ENCODE measurements around the gene ARHGAP24. TPM values are rescaled to one million over a fixed set of nuclear protein-coding genes. Genes with fewer than 3 reads are reported as not detected.

The ARHGAP24 gene
- total RNA-seq, 1 experiment from 2014 or later, result 1.3 TPM

DNA sequence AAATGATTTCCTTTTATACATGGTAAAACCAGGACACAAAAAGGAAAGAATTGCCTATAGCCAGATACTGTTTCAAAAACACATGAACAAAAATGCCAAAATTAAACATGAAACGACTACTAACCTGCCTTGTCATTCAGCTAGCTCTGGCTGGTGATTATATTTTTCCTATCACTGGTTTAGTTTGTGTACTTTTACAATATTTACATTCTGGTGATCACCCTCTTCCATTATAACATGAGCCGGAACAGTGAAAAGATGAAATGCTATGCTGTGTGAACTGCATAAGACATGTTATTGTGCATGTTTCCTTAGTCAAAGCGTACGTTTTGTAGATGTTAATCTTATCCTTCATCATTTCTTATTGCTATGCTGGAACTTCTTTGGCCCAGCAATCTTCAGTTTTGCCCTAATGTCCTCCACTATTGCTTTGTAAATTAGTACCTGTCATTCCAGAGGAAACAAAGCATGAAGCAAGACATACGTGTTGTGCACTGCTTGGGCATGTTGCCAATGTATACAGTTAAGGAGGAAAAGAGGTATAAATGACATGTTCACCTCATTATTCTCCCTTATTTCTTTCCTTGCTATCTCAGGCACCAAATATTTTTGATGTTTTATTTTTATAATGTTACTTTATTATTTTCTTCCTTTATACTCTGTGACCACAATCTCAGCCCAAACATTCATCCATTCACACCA, 386.3 kb downstream of the ARHGAP24 start:
- no peak overlapping the region for H2AFZ ChIP-seq (ENCODE audit: low read depth, low read length, poor library complexity, severe bottlenecking)
- no peak overlapping the region for H3K9ac ChIP-seq (ENCODE audit: low read length)
- ChIA-PET POLR2A (no interaction called here), RAD21 (ENCODE audit: low non-redundant PET in 1 of 2, low total read pairs in 2 of 2, uncharacterized antibody in 2 of 2, unreplicated experiment in 2 of 2) (no interaction called here), CTCF (no interaction called here)
- H3K4me2 ChIP-seq (ENCODE audit: low read length), result no peak overlapping the region
- TF ChIP-seq EZH2phosphoT487 (IDR thresholded peaks at IDR 0.05; ENCODE audit: borderline replicate concordance) (no peak), CBX3 (IDR thresholded peaks at IDR 0.05; ENCODE audit: low read depth) (no peak), SRF (IDR thresholded peaks at IDR 0.05; ENCODE audit: low read depth) (no peak), EGR1 (IDR thresholded peaks at IDR 0.05; ENCODE audit: low read depth) (no peak), ZNF274 (IDR thresholded peaks at IDR 0.05; ENCODE audit: low read depth, low read length) (no peak), POLR2AphosphoS5 (IDR thresholded peaks at IDR 0.05; ENCODE audit: low read depth, low read length) (no peak), POLR2A (IDR thresholded peaks at IDR 0.05; ENCODE audit: borderline replicate concordance, extremely low read depth, insufficient read depth, insufficient read length) (no peak)
- TF ChIP-seq, protein P1, sequence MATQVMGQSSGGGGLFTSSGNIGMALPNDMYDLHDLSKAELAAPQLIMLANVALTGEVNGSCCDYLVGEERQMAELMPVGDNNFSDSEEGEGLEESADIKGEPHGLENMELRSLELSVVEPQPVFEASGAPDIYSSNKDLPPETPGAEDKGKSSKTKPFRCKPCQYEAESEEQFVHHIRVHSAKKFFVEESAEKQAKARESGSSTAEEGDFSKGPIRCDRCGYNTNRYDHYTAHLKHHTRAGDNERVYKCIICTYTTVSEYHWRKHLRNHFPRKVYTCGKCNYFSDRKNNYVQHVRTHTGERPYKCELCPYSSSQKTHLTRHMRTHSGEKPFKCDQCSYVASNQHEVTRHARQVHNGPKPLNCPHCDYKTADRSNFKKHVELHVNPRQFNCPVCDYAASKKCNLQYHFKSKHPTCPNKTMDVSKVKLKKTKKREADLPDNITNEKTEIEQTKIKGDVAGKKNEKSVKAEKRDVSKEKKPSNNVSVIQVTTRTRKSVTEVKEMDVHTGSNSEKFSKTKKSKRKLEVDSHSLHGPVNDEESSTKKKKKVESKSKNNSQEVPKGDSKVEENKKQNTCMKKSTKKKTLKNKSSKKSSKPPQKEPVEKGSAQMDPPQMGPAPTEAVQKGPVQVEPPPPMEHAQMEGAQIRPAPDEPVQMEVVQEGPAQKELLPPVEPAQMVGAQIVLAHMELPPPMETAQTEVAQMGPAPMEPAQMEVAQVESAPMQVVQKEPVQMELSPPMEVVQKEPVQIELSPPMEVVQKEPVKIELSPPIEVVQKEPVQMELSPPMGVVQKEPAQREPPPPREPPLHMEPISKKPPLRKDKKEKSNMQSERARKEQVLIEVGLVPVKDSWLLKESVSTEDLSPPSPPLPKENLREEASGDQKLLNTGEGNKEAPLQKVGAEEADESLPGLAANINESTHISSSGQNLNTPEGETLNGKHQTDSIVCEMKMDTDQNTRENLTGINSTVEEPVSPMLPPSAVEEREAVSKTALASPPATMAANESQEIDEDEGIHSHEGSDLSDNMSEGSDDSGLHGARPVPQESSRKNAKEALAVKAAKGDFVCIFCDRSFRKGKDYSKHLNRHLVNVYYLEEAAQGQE (IDR thresholded peaks at IDR 0.05; ENCODE audit: low read depth), result no peak
- TF ChIP-seq, protein P2, sequence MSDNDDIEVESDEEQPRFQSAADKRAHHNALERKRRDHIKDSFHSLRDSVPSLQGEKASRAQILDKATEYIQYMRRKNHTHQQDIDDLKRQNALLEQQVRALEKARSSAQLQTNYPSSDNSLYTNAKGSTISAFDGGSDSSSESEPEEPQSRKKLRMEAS (IDR thresholded peaks at IDR 0.05), result no peak
- H3K27ac ChIP-seq (ENCODE audit: low read depth, low read length), result no peak overlapping the region
- no peaks in the 10 kb centered on the region for H3K27me3 ChIP-seq (ENCODE audit: insufficient read depth, low read length)
- DNase-seq (ENCODE audit: low read depth, low spot score), result no peak
- no peaks in the 10 kb centered on the region for H3K36me3 ChIP-seq (ENCODE audit: control insufficient read depth in 1 of 2, insufficient read depth in 2 of 2, low read length in 2 of 2)
- H4K20me1 ChIP-seq (ENCODE audit: insufficient read depth), result no peaks in the 10 kb centered on the region
- intact Hi-C loops (cut with micrococcal nuclease), result no loop called here
- H3K79me2 ChIP-seq (ENCODE audit: insufficient read depth, low read length), result no peaks in the 10 kb centered on the region
- no peaks in the 10 kb centered on the region for H3K4me1 ChIP-seq (ENCODE audit: control insufficient read depth in 1 of 2, insufficient read depth in 2 of 2, low read length in 2 of 2)
- no peak for ATAC-seq
- no peak overlapping the region for H3K4me3 ChIP-seq (replicated peaks in 1 of 2; ENCODE audit: low read depth in 1 of 2, low read length in 2 of 2)
- no peaks in the 10 kb centered on the region for H3K9me2 ChIP-seq (ENCODE audit: insufficient read depth)
- no TSS peak for BruUV-seq (replicated peaks)
- no peaks in the 10 kb centered on the region for H3K9me3 ChIP-seq (ENCODE audit: control insufficient read depth in 1 of 2, insufficient read depth in 1 of 2, low read depth in 1 of 2, low read length in 2 of 2)
